ENCODE data around the gene ZEB1.

DNA sequence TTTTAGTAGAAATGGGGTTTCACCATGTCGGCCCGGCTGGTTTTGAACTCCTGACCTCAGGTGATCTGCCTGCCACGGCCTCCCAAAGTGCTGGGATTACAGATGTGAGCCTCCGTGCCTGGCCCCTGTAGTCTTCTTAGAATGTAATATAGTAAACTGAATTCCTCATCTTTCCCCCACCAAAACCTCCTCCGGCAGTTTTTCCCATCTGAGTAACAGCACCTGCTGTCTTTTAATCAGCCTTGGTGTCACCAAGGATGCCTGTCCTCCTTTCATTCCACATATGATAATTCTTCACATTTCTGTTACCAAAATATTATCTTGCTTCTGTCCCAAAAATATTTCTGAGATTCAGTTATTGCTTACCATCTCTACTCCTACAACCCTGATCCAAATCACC is 80.2 kb downstream of the ZEB1 start:
- TF ChIP-seq POLR2AphosphoS5 (IDR thresholded peaks at IDR 0.05) (no peak), CTCF (IDR thresholded peaks at IDR 0.05; ENCODE audit: poor library complexity, severe bottlenecking) (no peak)
- TF ChIP-seq, protein P1, sequence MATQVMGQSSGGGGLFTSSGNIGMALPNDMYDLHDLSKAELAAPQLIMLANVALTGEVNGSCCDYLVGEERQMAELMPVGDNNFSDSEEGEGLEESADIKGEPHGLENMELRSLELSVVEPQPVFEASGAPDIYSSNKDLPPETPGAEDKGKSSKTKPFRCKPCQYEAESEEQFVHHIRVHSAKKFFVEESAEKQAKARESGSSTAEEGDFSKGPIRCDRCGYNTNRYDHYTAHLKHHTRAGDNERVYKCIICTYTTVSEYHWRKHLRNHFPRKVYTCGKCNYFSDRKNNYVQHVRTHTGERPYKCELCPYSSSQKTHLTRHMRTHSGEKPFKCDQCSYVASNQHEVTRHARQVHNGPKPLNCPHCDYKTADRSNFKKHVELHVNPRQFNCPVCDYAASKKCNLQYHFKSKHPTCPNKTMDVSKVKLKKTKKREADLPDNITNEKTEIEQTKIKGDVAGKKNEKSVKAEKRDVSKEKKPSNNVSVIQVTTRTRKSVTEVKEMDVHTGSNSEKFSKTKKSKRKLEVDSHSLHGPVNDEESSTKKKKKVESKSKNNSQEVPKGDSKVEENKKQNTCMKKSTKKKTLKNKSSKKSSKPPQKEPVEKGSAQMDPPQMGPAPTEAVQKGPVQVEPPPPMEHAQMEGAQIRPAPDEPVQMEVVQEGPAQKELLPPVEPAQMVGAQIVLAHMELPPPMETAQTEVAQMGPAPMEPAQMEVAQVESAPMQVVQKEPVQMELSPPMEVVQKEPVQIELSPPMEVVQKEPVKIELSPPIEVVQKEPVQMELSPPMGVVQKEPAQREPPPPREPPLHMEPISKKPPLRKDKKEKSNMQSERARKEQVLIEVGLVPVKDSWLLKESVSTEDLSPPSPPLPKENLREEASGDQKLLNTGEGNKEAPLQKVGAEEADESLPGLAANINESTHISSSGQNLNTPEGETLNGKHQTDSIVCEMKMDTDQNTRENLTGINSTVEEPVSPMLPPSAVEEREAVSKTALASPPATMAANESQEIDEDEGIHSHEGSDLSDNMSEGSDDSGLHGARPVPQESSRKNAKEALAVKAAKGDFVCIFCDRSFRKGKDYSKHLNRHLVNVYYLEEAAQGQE (IDR thresholded peaks at IDR 0.05; ENCODE audit: borderline replicate concordance): no peak

Data from neural cell (in vitro differentiated cells).